HL-60/S4 (cell line): ENCODE data around the gene TCF12.
"Not testable (repeated sequence)": the region's sequence is repeated elsewhere in the genome, so short reads cannot be mapped to it uniquely, and the experiment has no call there.

Experiments
- in situ Hi-C: fragments of 300-500 bp; cut with MboI; formaldehyde crosslinking; loops from 2 replicates; pipeline ENCODE4 v1.14.3; 2022; ENCODE audit warnings: low sequenced_read_pairs

TCF12 gene

GRCh38 chr15:56972426-56972825 is 54.0 kb downstream of the TCF12 start:
- in situ Hi-C loops = no loop called here

- in situ Hi-C loops = no loop called here
These were observed 55.0 kb downstream of the TCF12 start for GRCh38 chr15:56973463-56973862.

- in situ Hi-C loops = no loop called here
These were observed 58.8 kb downstream of the TCF12 start for GRCh38 chr15:56977232-56977631.

- in situ Hi-C loops = no loop called here
These were observed 60.6 kb downstream of the TCF12 start for GRCh38 chr15:56978898-56979662.

- in situ Hi-C loops = no loop called here
These were observed 62.0 kb downstream of the TCF12 start for GRCh38 chr15:56980473-56980872.

GRCh38 chr15:56981160-56981559 is 62.7 kb downstream of the TCF12 start:
- in situ Hi-C loops = no loop called here

- in situ Hi-C loops = no loop called here
These were observed 64.5 kb downstream of the TCF12 start for GRCh38 chr15:56982987-56983386.

GRCh38 chr15:56984681-56985481 is 66.4 kb downstream of the TCF12 start:
- in situ Hi-C loops = no loop called here

GRCh38 chr15:56985856-56986255 is 67.4 kb downstream of the TCF12 start:
- in situ Hi-C loops = no loop called here

GRCh38 chr15:56987286-56987685 is 68.8 kb downstream of the TCF12 start:
- in situ Hi-C loops = no loop called here

- in situ Hi-C loops = no loop called here
These were observed 69.8 kb downstream of the TCF12 start for GRCh38 chr15:56988219-56988618.

- in situ Hi-C loops = no loop called here
These were observed 71.0 kb downstream of the TCF12 start for GRCh38 chr15:56989411-56989924.

- in situ Hi-C loops = no loop called here
These were observed 72.6 kb downstream of the TCF12 start for GRCh38 chr15:56991017-56991416.

- in situ Hi-C loops = no loop called here
These were observed 74.3 kb downstream of the TCF12 start for GRCh38 chr15:56992725-56993124.

- in situ Hi-C loops = no loop called here
These were observed 75.8 kb downstream of the TCF12 start for GRCh38 chr15:56994280-56994679.

- in situ Hi-C loops = no loop called here
These were observed 77.6 kb downstream of the TCF12 start for GRCh38 chr15:56996093-56996492.

GRCh38 chr15:56996746-56997470 is 78.5 kb downstream of the TCF12 start:
- in situ Hi-C loops = no loop called here

GRCh38 chr15:57003418-57003817 is 85.0 kb downstream of the TCF12 start:
- in situ Hi-C loops = no loop called here

- in situ Hi-C loops = no loop called here
These were observed 86.8 kb downstream of the TCF12 start for GRCh38 chr15:57005244-57005643.

- in situ Hi-C loops = not testable (repeated sequence)
These were observed 89.4 kb downstream of the TCF12 start for GRCh38 chr15:57007797-57008196.

- in situ Hi-C loops = no loop called here
These were observed 92.3 kb downstream of the TCF12 start for GRCh38 chr15:57010724-57011123.
